Heart right ventricle (tissue), 16 donors: ENCODE data around the gene FAM50B. TPM values are rescaled to one million over a fixed set of nuclear protein-coding genes. Genes with fewer than 3 reads are reported as not detected.

Experiments
- ATAC-seq, 8 donors: fragments of 200-7000 bp; cut with Tn5 transposase; one replicate each; pipeline ENCODE4 v1.9.1; 2020; ENCODE audit warnings: mild to moderate bottlenecking in 8 of 8, moderate library complexity in 8 of 8, moderate number of reproducible peaks in 1 of 8
- DNase-seq, 2 donors: peaks; one replicate each; pipeline ENCODE4 v3.0.0-alpha.2; 2020
- H3K27ac ChIP-seq, 10 donors: fragments of 200-600 bp; sonication (generic) in 2 of 10; one replicate each; pipeline versions ENCODE4 v1.5.0 to v1.8.0; 2020 to 2022; ENCODE audit warnings: mild to moderate bottlenecking in 3 of 10
- H3K27me3 ChIP-seq, 7 donors: fragments of 200-600 bp; one replicate each; pipeline ENCODE4 v1.8.0; 2021 to 2022; ENCODE audit warnings: mild to moderate bottlenecking in 2 of 7
- H3K36me3 ChIP-seq, 9 donors: fragments of 200-600 bp; sonication (generic) in 1 of 9; one replicate each; pipeline versions ENCODE4 v1.5.0 to v1.8.0; 2020 to 2022; ENCODE audit warnings: mild to moderate bottlenecking in 2 of 9
- H3K4me1 ChIP-seq, 9 donors: fragments of 200-600 bp; sonication (generic) in 1 of 9; one replicate each; pipeline versions ENCODE4 v1.5.0 to v1.8.0; 2020 to 2022; ENCODE audit warnings: mild to moderate bottlenecking in 4 of 9
- H3K4me3 ChIP-seq, 10 donors: fragments of 200-600 bp; sonication (generic) in 2 of 10; one replicate each; pipeline versions ENCODE4 v1.5.0 to v1.8.0; 2020 to 2022; ENCODE audit warnings: mild to moderate bottlenecking in 7 of 10, moderate library complexity in 2 of 10
- H3K9me3 ChIP-seq, 11 donors: fragments of 200-600 bp in 10 of 11; sonication (generic) in 2 of 11; one replicate each; pipeline versions ENCODE4 v1.5.0 to v1.8.0; 2013 to 2022; ENCODE audit warnings: mild to moderate bottlenecking in 2 of 11, control low read depth in 1 of 11, moderate library complexity in 1 of 11
- CTCF ChIP-seq, 9 donors: fragments of 200-600 bp; sonication (generic) in 2 of 9; IDR thresholded peaks; one replicate each; pipeline versions ENCODE4 v1.5.0 to v1.8.0; 2021 to 2022; ENCODE audit warnings: antibody characterized with exemption in 9 of 9, mild to moderate bottlenecking in 5 of 9, moderate library complexity in 1 of 9
- WGBS, 2 donors: extraction: QIAGEN DNeasy Blood & Tissue Kit; methylation state at CpG; one replicate each; pipeline ENCODE4 v1.1.7; 2013; ENCODE audit warnings: inconsistent platforms in 1 of 2; 5-methylcytosine and 5-hydroxymethylcytosine counted together
- intact Hi-C, 10 donors: fragments of 100-400 bp; cut with DNase I; formaldehyde crosslinking; loops; one replicate each; pipeline versions ENCODE4 v1.11.1 to v1.14.2; 2022
- polyA plus RNA-seq, 2 donors: library from polyadenylated mRNA; stranded (reverse); fragments of 200-250 nt; gene quantifications; one replicate each; pipeline ENCODE4 v1.2.3, GENCODE V29; 2013
- total RNA-seq, 10 donors: library from RNA; stranded (reverse); fragmentation: NEBNext Ultra II Directional in 3 of 10; extraction: Animal tissue kit (Norgen Biotek cat#: 25700) in 3 of 10; gene quantifications; one replicate each; pipeline versions ENCODE4 v1.2.1 to v1.2.4, GENCODE V29; 2021 to 2023
- donor health status: Arrhythmogenic right ventricular cardiomyopathy.
- donor health status: ischemic (EF 13 %, LVEDD 7.1; RV severe dilation, severe dysfunction).
- donor health status: healthy with polysubstance abuse.
- donor health status: DM: no; HTN: yes; CAD: no.
- donor health status: DM: no; HTN: no; CAD: no.
- donor health status: ischemic (EF 25% LVEDD 6.9; RV normal size, moderate dysfunction).
- donor health status: ischemic (EF 25% LVEDD 5.7; RV mildly dilated, moderate dysfunction).
- donor health status: healthy.
- donor health status: DM: yes; HTN: yes; CAD: no.
- donor health status: Ischemic cardiomyopathy.
- donor health status: ischemic (EF 35%, LVEDD 5.7; RV mildly dilated, moderate dysfunction).
- donor health status: nonischemic (EF 11% LVEDD 7.7; RV severe dilation, severe dysfunction).
- donor health status: DM: yes; HTN: yes; CAD: no.
- donor health status: PGD.
- donor health status: ischemic (EF 29% LVEDD 5.4; RV normal size, mild dysfunction).
- donor health status: nonischemic (EF 23%, LVEDD 6.1; RV moderate dilation, normal function).

FAM50B gene
- total and polyA plus RNA-seq, 12 donors = 5.9 to 31.3 (median 22.4) TPM

- no peaks in the 10 kb centered on the region for H3K27me3 ChIP-seq
- no peaks in the 10 kb centered on the region for H3K9me3 ChIP-seq
- no peak for TF ChIP-seq CTCF (IDR thresholded peaks at IDR 0.05)
- intact Hi-C loops = loop anchor here in 7 of 10 donors (1.0 to 10.0 kb wide), 9 partner anchors 82 to 145 kb away; partner anchors contain the start of gene PXDC1 (in 1 of the 7)
- peak overlapping the region; percentile 29 to 69 (median 60) for H3K4me3 ChIP-seq
- peak overlapping the region in 9 of 10 donors; percentile 69 to 83 (median 78) for H3K27ac ChIP-seq
- ATAC-seq = peak in 7 of 8 donors; percentile 11 to 58 (median 39)
- H3K4me1 ChIP-seq = peaks cover 0 to 28% (median 5%) of the 10 kb centered on the region in 9 donors
- 51 to 66% methylated on average over 73 of the region's 73 CpGs for WGBS, 2 donors
- peak in 1 of 2 donors; percentile 49 for DNase-seq
- H3K36me3 ChIP-seq = no peaks in the 10 kb centered on the region
These were observed 693 bp downstream of the FAM50B start for GRCh38 chr6:3849681-3850450.

GRCh38 chr6:3850451-3851203, 1.5 kb downstream of the FAM50B start:
- peak overlapping the region in 1 of 10 donors; percentile 80 for H3K27ac ChIP-seq
- H3K4me1 ChIP-seq = peaks cover 0 to 28% (median 5%) of the 10 kb centered on the region in 9 donors
- no peak for TF ChIP-seq CTCF (IDR thresholded peaks at IDR 0.05)
- H3K4me3 ChIP-seq = peak overlapping the region in 9 of 10 donors; percentile 36 to 69 (median 63)
- DNase-seq (no peak), ATAC-seq (no peak)
- intact Hi-C loops = loop anchor here in 3 of 10 donors (5.0 to 10.0 kb wide), 2 partner anchors 82 to 144 kb away; no protein-coding TSS in a partner anchor
- no peaks in the 10 kb centered on the region for H3K36me3 ChIP-seq
- no peaks in the 10 kb centered on the region for H3K27me3 ChIP-seq
- no peaks in the 10 kb centered on the region for H3K9me3 ChIP-seq
- 91 to 94% methylated on average over 33 of the region's 33 CpGs for WGBS, 2 donors

DNA sequence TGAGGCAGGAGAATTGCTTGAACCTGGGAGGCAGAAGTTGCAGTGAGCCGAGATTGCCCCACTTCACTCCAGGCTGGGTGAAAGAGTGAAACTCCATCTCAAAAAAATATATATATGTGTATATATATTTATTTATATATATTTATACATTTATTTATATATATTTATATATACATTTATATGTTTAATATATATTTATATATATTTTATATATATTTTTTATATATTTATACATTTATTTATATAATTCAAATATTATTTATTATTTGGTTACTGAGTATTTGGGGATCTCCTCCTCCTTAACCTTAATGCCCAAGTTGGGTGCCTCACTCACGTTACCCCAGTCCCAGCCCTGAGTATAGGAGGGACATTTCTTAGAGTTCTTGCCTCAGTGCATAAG, 2.7 kb downstream of the FAM50B start:
- Histone ChIP-seq H3K27me3 (no peaks in the 10 kb centered on the region), H3K4me1 (peaks cover 0 to 28% (median 5%) of the 10 kb centered on the region in 9 donors), H3K9me3 (no peaks in the 10 kb centered on the region), H3K27ac (no peak overlapping the region), H3K4me3 (no peak overlapping the region), H3K36me3 (no peaks in the 10 kb centered on the region)
- ATAC-seq (no peak), DNase-seq (no peak)
- no peak for TF ChIP-seq CTCF (IDR thresholded peaks at IDR 0.05)
- WGBS, 2 donors = 50 to 83% methylated on average over 2 of the region's 2 CpGs
- intact Hi-C loops = loop anchor here in 3 of 10 donors (5.0 to 10.0 kb wide), 2 partner anchors 80 to 143 kb away; no protein-coding TSS in a partner anchor

DNA sequence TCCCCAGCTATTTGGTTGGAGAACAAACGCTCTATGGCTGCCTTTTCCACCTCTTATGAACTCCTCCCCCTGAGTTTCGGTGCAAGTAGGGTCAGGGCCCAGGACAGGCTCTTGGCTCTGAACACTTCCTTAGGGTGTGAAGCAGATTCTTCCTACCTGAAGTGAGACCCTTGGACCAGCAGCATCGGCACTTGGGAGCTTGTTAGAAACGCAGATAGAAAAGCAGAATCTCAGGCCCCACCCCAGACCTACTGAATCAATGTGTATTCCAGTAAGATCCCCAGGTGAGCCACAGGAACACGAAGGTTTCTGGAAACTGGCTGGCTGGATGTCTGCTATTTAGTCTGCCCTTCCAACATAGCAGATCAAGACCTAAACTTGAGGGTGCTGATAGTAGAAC, 3.2 kb downstream of the FAM50B start:
- TF ChIP-seq CTCF (IDR thresholded peaks at IDR 0.05) = no peak
- Histone ChIP-seq H3K27me3 (no peaks in the 10 kb centered on the region), H3K27ac (no peak overlapping the region), H3K9me3 (no peaks in the 10 kb centered on the region), H3K4me1 (peaks cover 0 to 24% (median 5%) of the 10 kb centered on the region in 9 donors), H3K36me3 (no peaks in the 10 kb centered on the region), H3K4me3 (no peak overlapping the region)
- DNase-seq (no peak), ATAC-seq (no peak)
- intact Hi-C loops = loop anchor here in 3 of 10 donors (5.0 to 10.0 kb wide), 2 partner anchors 80 to 142 kb away; no protein-coding TSS in a partner anchor
- WGBS, 2 donors = 75 to 84% methylated on average over 5 of the region's 5 CpGs
